ENCODE data around the gene AMHR2.
"Not testable (repeated sequence)": the region's sequence is repeated elsewhere in the genome, so short reads cannot be mapped to it uniquely, and the experiment has no call there.

The AMHR2 gene

GRCh38 chr12:53380104-53380793, 43.4 kb upstream of the AMHR2 start, which contains the start of gene SP1:
Gene SP1, plus strand, starts transcription at chr12:53380176. Its CDS starts 116 bp downstream, at chr12:53380292.
- no peak for TF ChIP-seq CTCF (IDR thresholded peaks at IDR 0.05; ENCODE audit: low read depth, low read length)
- peaks cover 14% of the 10 kb centered on the region for H3K4me1 ChIP-seq
- H3K36me3 ChIP-seq: peaks cover 33% of the 10 kb centered on the region
- H3K9me3 ChIP-seq: no peaks in the 10 kb centered on the region
- H3K27me3 ChIP-seq: no peaks in the 10 kb centered on the region
- H3K4me3 ChIP-seq (ENCODE audit: low read depth, low read length): peak within 1 kb of the TSS; percentile 70
- DNase-seq: peak; percentile 91

GRCh38 chr12:53380794-53381730, 42.6 kb upstream of the AMHR2 start:
- Histone ChIP-seq H3K4me3 (ENCODE audit: low read depth, low read length) (peak overlapping the region; percentile 70), H3K9me3 (no peaks in the 10 kb centered on the region), H3K36me3 (peaks cover 38% of the 10 kb centered on the region), H3K4me1 (peaks cover 14% of the 10 kb centered on the region), H3K27me3 (no peaks in the 10 kb centered on the region)
- no peak for TF ChIP-seq CTCF (IDR thresholded peaks at IDR 0.05; ENCODE audit: low read depth, low read length)
- DNase-seq: no peak

GRCh38 chr12:53381731-53382630, 41.7 kb upstream of the AMHR2 start:
- Histone ChIP-seq H3K27me3 (no peaks in the 10 kb centered on the region), H3K36me3 (peaks cover 40% of the 10 kb centered on the region), H3K4me1 (peaks cover 14% of the 10 kb centered on the region), H3K4me3 (ENCODE audit: low read depth, low read length) (peak overlapping the region; percentile 70), H3K9me3 (no peaks in the 10 kb centered on the region)
- TF ChIP-seq CTCF (IDR thresholded peaks at IDR 0.05; ENCODE audit: low read depth, low read length): peak; percentile 73
- DNase-seq: peak; percentile 73

DNA sequence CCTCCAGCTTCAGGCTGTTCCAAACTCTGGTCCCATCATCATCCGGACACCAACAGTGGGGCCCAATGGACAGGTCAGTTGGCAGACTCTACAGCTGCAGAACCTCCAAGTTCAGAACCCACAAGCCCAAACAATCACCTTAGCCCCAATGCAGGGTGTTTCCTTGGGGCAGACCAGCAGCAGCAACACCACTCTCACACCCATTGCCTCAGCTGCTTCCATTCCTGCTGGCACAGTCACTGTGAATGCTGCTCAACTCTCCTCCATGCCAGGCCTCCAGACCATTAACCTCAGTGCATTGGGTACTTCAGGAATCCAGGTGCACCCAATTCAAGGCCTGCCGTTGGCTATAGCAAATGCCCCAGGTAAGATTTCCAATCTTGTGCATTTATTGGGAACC, 40.4 kb upstream of the AMHR2 start:
- TF ChIP-seq CTCF (IDR thresholded peaks at IDR 0.05; ENCODE audit: low read depth, low read length): no peak
- Histone ChIP-seq H3K36me3 (peaks cover 47% of the 10 kb centered on the region), H3K4me3 (ENCODE audit: low read depth, low read length) (peak overlapping the region; percentile 9), H3K4me1 (peaks cover 14% of the 10 kb centered on the region), H3K27me3 (no peaks in the 10 kb centered on the region), H3K9me3 (no peaks in the 10 kb centered on the region)
- no peak for DNase-seq

DNA sequence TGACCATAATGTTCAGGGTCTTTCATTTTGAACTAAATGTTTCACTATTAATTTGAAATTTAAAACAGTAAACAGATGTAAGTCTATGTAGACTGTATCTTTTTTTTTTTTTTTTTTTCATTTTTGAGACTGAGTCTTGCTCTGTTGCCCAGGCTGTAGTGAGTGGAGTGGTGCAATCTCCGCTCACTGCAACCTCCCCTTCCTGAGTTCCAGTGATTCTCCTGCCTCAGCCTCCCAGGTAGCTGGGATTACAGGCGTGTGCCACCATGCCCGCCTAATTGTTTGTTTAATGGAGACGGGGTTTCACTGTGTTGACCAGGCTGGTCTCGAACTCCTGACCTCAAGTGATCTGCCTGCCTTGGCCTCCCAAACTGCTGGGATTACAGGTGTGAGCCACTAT, 37.3 kb upstream of the AMHR2 start:
- H3K4me3 ChIP-seq (ENCODE audit: low read depth, low read length); DNase-seq; H3K27me3 ChIP-seq; H3K9me3 ChIP-seq: not testable (repeated sequence)
- Histone ChIP-seq H3K36me3 (peaks cover 50% of the 10 kb centered on the region), H3K4me1 (peaks cover 10% of the 10 kb centered on the region)

GRCh38 chr12:53388932-53389331, 34.7 kb upstream of the AMHR2 start:
- Histone ChIP-seq H3K27me3 (no peaks in the 10 kb centered on the region), H3K9me3 (no peaks in the 10 kb centered on the region), H3K4me1 (peaks cover 13% of the 10 kb centered on the region), H3K36me3 (peaks cover 34% of the 10 kb centered on the region), H3K4me3 (ENCODE audit: low read depth, low read length) (no peak overlapping the region)
- no peak for TF ChIP-seq CTCF (IDR thresholded peaks at IDR 0.05; ENCODE audit: low read depth, low read length)
- DNase-seq: no peak
